ENCODE data around the gene SV2B. TPM values are rescaled to one million over a fixed set of nuclear protein-coding genes. Genes with fewer than 3 reads are reported as not detected.

The SV2B gene
- total RNA-seq, 3 donors from 2014 or later, result 0.44 to 4.9 (median 2.2) TPM

DNA sequence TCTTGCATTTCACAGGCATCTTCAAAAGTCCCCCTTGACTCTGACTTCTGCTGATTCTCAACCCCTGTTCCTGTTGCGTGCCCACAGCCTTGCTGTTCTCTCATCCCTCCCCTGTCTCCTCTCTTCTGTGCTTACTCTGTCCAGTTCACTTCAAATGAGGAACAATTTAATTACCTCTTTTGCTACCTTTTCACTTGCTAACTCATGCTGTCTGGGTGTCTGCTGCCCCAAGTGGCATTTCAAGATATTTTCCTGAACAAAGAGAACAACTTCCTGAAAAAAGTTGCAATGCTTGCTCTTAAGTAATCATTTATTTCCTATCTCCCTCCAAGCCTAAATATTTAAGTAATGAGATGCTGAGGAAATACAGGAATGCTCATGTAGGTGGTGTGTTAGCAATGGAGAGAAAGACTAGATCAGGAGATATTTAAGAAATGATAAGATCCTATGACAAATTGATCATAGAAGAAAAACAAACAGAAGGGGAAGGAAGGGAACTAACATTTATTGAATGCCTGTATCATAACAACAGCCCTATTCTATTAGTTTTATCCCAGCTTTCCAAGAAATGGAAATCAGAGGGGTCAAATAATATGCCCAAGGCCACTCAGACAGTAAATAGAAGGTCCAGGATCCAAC is 42.2 kb downstream of the SV2B start:
- TF ChIP-seq POLR2A (IDR thresholded peaks at IDR 0.05), result no peak
- TF ChIP-seq, protein P1, sequence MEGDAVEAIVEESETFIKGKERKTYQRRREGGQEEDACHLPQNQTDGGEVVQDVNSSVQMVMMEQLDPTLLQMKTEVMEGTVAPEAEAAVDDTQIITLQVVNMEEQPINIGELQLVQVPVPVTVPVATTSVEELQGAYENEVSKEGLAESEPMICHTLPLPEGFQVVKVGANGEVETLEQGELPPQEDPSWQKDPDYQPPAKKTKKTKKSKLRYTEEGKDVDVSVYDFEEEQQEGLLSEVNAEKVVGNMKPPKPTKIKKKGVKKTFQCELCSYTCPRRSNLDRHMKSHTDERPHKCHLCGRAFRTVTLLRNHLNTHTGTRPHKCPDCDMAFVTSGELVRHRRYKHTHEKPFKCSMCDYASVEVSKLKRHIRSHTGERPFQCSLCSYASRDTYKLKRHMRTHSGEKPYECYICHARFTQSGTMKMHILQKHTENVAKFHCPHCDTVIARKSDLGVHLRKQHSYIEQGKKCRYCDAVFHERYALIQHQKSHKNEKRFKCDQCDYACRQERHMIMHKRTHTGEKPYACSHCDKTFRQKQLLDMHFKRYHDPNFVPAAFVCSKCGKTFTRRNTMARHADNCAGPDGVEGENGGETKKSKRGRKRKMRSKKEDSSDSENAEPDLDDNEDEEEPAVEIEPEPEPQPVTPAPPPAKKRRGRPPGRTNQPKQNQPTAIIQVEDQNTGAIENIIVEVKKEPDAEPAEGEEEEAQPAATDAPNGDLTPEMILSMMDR (IDR thresholded peaks at IDR 0.05), result no peak
- no peak for TF ChIP-seq POLR2AphosphoS5 (IDR thresholded peaks at IDR 0.05)
- intact Hi-C loops (cut with DNase I; ENCODE audit: low total_unique reads), result no loop called here
- Histone ChIP-seq H3K36me3 (no peaks in the 10 kb centered on the region), H3K4me3 (no peak overlapping the region), H3K27me3 (peaks cover 0 to 4% of the 10 kb centered on the region in 2 donors), H3K27ac (no peak overlapping the region), H3K9me3 (no peaks in the 10 kb centered on the region), H3K4me1 (no peaks in the 10 kb centered on the region)
- DNase-seq (ENCODE audit: low spot score in 2 of 2), result no peak

DNA sequence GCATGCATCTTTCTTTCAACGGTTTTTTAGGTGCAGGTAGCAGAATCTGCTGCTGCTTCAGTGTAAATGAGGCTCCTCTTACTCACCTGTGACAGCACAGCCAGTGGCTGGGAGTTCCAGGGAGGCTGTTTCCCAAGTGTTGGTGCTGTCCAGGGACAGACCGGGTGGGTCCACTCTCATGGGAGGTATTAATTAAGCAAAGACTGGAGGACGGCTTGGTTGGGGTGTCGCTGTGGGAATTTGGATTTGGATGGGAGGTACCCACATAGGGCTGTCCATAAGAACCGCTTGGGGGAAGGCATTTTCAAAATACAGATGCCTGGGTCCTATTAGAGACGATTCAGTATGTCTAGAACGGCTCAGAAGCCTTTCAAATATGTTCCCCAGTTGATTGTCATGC is 42.9 kb downstream of the SV2B start:
- no peak overlapping the region for H3K27ac ChIP-seq
- no peak for TF ChIP-seq POLR2A (IDR thresholded peaks at IDR 0.05)
- H3K9me3 ChIP-seq, result no peaks in the 10 kb centered on the region
- no peaks in the 10 kb centered on the region for H3K4me1 ChIP-seq
- H3K27me3 ChIP-seq, result peaks cover 0 to 7% of the 10 kb centered on the region in 2 donors
- no peak overlapping the region for H3K4me3 ChIP-seq
- no peaks in the 10 kb centered on the region for H3K36me3 ChIP-seq
- intact Hi-C loops (cut with DNase I; ENCODE audit: low total_unique reads), result no loop called here
- DNase-seq (ENCODE audit: low spot score in 2 of 2), result no peak

DNA sequence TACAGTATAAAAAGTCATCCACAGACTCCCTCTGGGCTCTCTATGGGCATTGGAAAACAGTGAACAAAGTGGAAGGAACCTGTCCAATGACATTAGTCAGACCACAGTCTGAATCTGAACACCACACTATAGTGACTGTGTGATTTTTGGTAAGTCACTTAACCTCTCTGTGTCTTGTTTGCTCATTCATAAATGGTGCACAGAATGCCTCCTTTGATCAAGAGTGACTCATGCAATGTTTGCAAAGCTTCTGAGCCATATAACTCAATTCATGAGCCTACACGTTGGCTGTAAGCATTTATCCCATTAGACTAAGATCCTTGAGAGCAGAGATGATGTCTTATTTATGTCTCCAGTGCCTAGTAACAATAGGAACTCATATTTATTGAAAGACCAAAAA is 46.7 kb downstream of the SV2B start:
- Histone ChIP-seq H3K27me3 (peaks cover 0 to 7% of the 10 kb centered on the region in 2 donors), H3K27ac (no peak overlapping the region), H3K9me3 (no peaks in the 10 kb centered on the region), H3K36me3 (no peaks in the 10 kb centered on the region), H3K4me3 (no peak overlapping the region), H3K4me1 (no peaks in the 10 kb centered on the region)
- TF ChIP-seq, protein P1 (IDR thresholded peaks at IDR 0.05), result no peak
- TF ChIP-seq POLR2AphosphoS5 (IDR thresholded peaks at IDR 0.05), result no peak
- no peak for TF ChIP-seq POLR2A (IDR thresholded peaks at IDR 0.05)
- DNase-seq (ENCODE audit: low spot score in 2 of 2), result no peak
- intact Hi-C loops (cut with DNase I; ENCODE audit: low total_unique reads), result no loop called here

DNA sequence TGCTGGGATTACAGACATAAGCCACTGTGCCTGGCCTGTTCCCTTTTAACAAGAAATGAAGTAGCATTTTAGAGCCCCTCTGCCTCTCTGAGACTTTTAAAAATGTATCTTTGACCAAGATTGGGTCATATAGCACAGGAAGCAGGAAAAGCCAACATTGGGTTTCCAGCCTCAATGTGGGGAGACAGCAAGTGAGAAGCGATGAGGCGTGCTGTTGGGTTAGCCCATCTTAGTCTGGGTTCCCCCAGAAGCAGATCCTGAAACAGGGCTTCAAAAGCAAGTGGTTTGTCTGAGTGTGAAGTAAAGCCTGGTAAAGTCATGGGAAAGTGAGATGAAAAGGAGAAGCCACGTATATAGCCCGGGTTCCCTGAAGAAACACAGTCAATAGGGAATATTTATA is 48.2 kb downstream of the SV2B start:
- TF ChIP-seq POLR2AphosphoS5 (IDR thresholded peaks at IDR 0.05) (no peak), POLR2A (IDR thresholded peaks at IDR 0.05) (no peak)
- TF ChIP-seq, protein P1 (IDR thresholded peaks at IDR 0.05), result no peak
- DNase-seq (ENCODE audit: low spot score in 2 of 2), result no peak
- H3K36me3 ChIP-seq, result no peaks in the 10 kb centered on the region
- H3K9me3 ChIP-seq, result no peaks in the 10 kb centered on the region
- H3K4me1 ChIP-seq, result no peaks in the 10 kb centered on the region
- H3K27ac ChIP-seq, result no peak overlapping the region
- no peak overlapping the region for H3K4me3 ChIP-seq
- peaks cover 0 to 7% of the 10 kb centered on the region in 2 donors for H3K27me3 ChIP-seq
- intact Hi-C loops (cut with DNase I; ENCODE audit: low total_unique reads), result no loop called here

DNA sequence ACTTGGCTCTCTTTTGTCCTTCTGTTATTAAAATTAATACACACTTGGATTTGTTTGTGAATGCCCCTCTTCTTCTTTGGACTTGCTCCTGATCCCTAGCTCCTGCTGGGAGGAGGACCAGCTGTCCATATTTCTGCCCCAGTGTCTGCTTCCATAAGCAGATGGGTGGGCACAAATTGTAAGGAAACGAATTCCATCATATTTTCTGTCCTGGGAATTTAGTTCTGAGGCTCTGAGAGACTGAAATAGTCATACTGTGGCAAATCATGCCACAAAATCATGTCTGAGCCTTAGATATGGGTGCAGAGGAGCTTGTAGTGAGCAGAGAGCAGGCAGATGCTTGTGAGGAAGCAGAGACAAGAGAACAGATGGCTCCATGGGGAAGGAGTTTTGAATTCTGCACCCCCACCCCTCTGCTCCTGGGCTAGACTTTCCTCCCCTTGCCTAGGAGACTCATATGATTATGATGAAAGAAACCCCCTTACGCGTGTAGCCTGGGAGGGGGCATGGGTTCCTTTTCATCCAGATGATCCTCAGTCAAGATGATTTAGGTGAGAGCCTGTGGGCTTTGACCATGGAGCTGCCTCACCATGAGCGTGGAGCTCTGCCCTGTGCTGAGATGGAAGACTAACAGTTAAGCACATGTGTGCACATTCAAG is 50.6 kb downstream of the SV2B start:
- H3K36me3 ChIP-seq, result no peaks in the 10 kb centered on the region
- no peak overlapping the region for H3K27ac ChIP-seq
- peaks cover 0 to 18% of the 10 kb centered on the region in 2 donors for H3K27me3 ChIP-seq
- intact Hi-C loops (cut with DNase I; ENCODE audit: low total_unique reads), result no loop called here
- DNase-seq (ENCODE audit: low spot score in 2 of 2), result no peak
- TF ChIP-seq POLR2A (IDR thresholded peaks at IDR 0.05) (no peak), POLR2AphosphoS5 (IDR thresholded peaks at IDR 0.05) (no peak)
- TF ChIP-seq, protein P1 (IDR thresholded peaks at IDR 0.05), result no peak
- no peaks in the 10 kb centered on the region for H3K4me1 ChIP-seq
- no peak overlapping the region for H3K4me3 ChIP-seq
- no peaks in the 10 kb centered on the region for H3K9me3 ChIP-seq

Measured in breast epithelium (tissue), 4 donors.